HG03442 (cell line): ENCODE results near the gene NKIRAS2.

Source experiments
- ATAC-seq: cut with Tn5 transposase; IDR thresholded peaks from one replicate; pipeline ENCODE4 v1.9.1; 2021; ENCODE audit warnings: mild to moderate bottlenecking, moderate library complexity; ENCODE audit not compliant: unreplicated experiment

Gene NKIRAS2

GRCh38 chr17:42025936-42026335 lies 6.0 kb downstream of the NKIRAS2 start:
- ATAC-seq: no peak

- no peak for ATAC-seq
These were observed 7.1 kb downstream of the NKIRAS2 start for GRCh38 chr17:42026857-42027589.

GRCh38 chr17:42027590-42027889 lies 7.7 kb downstream of the NKIRAS2 start:
- no peak for ATAC-seq

DNA sequence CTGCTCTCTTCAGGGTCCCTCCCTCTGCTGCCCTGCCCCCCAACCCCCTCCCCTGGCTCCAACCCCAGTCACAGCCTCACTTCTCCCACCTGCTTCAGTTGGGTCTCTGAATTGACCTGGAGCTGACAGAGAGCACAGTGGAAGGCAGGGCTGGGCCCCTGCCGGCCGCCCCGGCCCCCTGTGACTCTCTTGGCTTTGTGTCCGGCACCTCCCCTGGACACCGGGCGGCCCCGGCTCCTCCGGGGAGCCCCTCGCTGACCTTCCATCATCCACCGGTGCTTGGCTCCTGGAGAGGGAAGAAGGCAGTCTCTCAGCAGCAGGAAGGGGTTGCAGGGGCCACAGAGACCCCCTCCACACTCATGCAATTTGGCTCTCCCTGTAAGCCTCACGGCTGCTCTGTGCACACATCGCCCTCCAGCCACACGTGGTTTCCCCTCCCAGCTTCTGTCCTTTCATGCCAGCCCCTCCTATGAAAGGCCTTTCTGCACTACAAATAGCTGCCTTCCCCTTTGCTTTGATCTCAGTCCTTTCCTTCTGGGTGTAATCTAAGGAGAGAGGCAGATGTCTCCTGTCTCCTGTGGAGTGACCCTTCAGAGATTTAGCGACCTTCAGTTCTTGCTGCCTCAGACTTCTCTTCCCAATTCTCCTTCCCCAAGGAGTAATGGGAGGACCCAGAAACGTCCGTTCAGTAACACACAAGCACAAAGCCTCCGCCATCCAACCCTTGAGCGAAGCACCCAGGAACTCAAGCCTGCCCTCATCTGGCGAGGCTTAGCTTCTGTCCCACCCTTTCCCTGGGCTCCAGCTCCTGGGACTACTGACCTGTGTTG lies 8.3 kb downstream of the NKIRAS2 start:
- no peak for ATAC-seq

- ATAC-seq: no peak
These were observed 8.9 kb downstream of the NKIRAS2 start for GRCh38 chr17:42028791-42029127.

- ATAC-seq: no peak
These were observed 11.7 kb downstream of the NKIRAS2 start for GRCh38 chr17:42031584-42031983.

DNA sequence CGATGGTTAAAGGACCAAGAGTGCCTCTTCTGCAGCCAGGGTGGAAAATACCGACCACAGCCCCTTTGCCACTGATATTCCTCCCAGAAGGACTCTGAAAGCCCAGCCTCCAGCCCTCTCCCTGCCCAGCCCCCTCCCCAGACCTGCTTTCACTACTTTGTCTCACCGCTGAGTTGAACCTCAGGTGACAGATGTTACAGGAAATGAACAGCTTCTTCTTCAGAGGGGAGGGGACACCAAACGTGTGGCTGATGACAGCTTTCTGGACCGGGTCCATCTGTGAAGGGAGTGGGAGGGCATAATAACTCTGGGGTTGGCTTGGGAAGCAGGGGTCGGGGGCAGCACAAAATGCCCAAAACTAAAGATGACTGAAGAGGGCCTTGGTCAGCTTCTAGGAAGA lies 14.2 kb downstream of the NKIRAS2 start:
- no peak for ATAC-seq

DNA sequence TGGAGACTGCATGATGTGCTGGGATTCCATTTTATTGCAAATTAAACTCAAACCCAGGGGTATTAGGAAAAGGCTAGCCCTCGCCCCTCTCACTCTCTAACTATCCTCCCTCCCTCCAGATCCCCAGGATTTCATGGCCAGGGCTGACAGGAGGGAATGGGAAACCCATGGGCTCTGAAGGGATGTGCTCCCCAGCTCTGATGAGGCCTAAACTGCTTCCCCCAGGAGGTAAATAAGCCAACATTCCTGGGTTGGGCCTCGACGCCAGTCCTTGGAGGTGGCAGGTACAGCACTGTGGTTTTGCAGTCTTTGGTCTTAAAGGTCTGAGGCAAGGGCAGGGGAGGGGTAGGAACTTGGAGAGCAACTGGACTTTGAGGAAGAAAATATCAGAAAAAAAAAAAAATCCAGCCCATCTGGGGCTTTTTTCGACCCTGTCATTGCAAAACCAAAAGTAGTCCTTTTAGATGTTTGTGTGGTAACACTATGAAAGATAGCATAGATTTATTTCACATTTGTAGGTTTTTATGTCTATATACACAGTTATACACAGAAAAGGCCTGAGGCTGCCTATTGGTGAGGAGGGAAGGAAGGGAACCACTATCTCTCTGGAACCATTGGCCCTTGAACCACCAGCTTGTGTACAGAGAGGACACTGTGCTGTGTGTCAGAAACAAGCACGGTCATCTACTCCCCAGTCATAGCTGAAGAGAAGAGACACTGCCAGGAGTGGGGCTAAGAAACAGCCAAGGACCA lies 18.5 kb downstream of the NKIRAS2 start:
- ATAC-seq: no peak

GRCh38 chr17:42039794-42040763 lies 20.2 kb downstream of the NKIRAS2 start:
- ATAC-seq: no peak

DNA sequence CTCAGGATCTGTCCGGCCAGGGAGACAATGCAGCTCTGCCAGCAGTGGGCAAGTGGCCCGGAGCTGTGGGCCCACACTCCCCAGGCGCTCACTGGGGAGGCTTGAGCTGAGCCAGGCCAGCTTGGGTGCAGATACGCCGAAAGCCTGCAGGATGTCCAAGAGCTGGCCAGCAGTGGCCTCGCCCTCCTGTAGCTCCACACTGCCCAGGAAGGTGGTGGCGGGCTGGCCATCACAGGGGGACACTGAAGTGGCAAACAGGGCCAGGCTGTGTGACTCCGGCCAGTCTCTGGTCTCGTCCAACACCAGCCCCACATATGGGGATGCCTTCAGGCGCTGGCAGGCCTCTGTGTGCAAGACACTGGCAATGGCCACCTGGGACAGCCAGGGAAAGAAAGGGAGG lies 20.9 kb downstream of the NKIRAS2 start:
- no peak for ATAC-seq

- no peak for ATAC-seq
These were observed 21.7 kb downstream of the NKIRAS2 start for GRCh38 chr17:42041619-42042018.

DNA sequence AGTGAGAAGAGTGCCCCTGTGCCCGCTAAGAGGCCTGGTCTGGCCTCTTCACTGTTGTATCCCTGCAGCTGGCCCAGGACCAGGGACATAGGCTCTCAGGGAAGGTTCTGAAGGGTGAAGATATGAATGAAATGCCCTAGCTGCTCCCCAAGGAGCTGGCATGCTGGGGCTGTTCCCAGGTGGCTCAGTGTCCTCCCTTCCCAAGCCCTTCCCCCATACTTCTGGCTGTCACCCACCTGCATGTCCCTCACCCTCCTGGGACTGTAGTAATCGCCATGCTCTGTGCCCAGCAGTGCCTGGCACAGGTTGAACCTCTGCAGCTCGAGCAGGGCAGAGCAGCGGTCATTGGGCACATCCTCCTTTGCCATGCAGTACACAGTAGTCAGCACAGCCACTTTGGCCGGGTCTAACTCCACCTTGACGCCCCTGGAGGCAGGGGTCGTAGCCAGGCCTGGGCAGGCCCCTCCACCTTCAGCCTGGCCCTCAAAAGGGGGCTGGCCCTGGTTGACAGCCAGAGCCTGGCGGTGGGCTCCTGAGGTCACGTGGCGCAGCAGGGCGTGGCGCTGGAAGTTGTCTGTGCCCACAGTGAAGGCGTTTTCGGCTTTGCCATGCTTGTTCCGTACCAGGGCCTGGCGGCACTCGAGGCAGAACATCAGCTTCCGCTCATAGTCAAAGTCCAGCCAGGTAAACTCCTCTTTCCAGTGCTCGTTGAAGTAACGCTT lies 22.9 kb downstream of the NKIRAS2 start:
- no peak for ATAC-seq

GRCh38 chr17:42045719-42046118 lies 25.8 kb downstream of the NKIRAS2 start:
- no peak for ATAC-seq

GRCh38 chr17:42047343-42047742 lies 27.5 kb downstream of the NKIRAS2 start:
- ATAC-seq: no peak

DNA sequence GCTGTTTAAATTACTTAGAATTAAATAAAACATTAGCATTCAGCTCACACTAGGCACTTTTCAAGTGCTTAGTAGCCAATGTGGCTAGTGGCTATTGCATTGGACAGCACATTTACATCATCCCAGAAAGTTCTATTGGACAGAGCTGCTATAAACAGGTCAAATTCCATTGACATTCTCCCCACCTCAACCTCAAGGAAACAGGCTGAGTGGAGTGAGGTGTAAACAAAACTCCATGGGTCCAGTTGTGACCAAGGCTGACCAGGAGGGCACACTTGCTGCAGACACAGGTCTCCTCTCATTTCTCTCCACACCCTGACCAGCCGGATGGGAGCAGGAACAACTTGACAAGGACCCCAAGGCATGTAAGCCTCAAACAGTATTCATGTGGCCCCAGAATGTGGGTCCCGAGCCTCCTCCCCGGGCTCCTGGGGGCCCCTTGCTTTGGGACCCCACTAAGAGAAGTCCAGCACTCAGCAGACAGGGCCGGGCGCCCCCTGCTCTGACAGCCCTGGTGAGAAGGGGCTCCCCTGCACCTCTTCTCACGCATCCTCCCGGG lies 30.0 kb downstream of the NKIRAS2 start:
- no peak for ATAC-seq

DNA sequence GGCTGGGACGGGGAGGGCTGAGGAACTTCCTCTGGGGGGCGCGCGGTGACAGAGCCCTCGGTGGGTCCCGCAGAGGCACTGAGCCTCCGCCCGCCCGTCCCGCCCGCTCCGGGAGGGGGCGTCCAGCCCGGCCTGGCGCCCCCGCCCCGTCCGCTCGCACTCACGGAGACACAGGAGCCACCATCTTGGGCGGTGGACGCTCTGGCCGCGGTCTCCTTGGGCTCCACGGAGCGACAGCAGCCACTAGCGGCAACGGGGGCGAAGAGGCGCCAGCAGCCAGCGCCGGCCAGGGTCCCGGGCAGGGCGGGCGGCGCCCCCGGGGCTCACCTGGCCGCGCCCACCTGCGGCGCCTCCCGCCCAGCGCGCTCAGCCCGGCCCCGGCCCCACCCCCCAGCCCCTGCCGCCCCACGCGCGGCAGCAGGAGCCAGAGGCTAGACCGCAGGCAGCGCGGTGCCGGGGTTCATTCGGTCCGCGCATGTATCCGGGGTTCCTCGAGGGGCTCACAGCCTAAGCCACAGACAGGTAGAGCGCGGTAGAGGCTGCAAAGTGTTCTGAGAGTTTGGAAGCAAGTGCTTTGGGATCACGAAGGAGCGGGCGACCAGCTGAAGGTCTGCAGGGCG lies 30.6 kb downstream of the NKIRAS2 start, which contains the start of gene C17orf113:
TSS of gene C17orf113 (minus strand) at position 209 of the 620 bp plus-strand sequence. CDS start 7,225 bp downstream, outside the sequence.
- no peak for ATAC-seq

- ATAC-seq: no peak
These were observed 31.1 kb downstream of the NKIRAS2 start for GRCh38 chr17:42051013-42051400.

- ATAC-seq: no peak
These were observed 31.8 kb downstream of the NKIRAS2 start for GRCh38 chr17:42051645-42052044.

GRCh38 chr17:42052346-42052877 lies 32.5 kb downstream of the NKIRAS2 start:
- ATAC-seq: no peak
